ENCODE results near the gene BRD3. TPM values are rescaled to one million over a fixed set of nuclear protein-coding genes. Genes with fewer than 3 reads are reported as not detected.

The BRD3 gene
- polyA plus RNA-seq, 1 donor (not counting 4 experiments of a cell fraction or from before 2014, with no cell fraction given) = 3.3 TPM

DNA sequence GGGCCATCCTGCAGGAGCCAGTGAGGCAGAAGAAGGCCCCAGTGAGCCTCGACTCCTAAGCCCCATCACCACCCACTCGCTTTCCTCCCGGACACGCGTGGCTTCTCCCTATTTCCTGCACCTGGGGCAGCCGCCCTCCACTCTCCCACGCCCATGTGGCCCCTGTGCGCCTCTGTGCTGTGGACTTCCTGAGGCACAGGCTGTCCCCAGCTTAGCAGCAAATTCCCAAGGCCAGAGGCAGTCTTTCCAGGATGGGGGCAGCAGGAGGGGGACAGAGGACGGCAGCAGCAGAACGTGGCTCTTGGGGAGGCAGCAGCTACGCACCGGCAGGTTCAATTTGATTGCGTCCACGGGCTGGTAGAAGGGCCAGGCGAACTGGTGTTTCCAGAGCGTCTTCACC is 14.9 kb downstream of the BRD3 start:
- TF ChIP-seq EZH2 (IDR thresholded peaks at IDR 0.05; ENCODE audit: low read length) = no peak
- TF ChIP-seq, protein P1, sequence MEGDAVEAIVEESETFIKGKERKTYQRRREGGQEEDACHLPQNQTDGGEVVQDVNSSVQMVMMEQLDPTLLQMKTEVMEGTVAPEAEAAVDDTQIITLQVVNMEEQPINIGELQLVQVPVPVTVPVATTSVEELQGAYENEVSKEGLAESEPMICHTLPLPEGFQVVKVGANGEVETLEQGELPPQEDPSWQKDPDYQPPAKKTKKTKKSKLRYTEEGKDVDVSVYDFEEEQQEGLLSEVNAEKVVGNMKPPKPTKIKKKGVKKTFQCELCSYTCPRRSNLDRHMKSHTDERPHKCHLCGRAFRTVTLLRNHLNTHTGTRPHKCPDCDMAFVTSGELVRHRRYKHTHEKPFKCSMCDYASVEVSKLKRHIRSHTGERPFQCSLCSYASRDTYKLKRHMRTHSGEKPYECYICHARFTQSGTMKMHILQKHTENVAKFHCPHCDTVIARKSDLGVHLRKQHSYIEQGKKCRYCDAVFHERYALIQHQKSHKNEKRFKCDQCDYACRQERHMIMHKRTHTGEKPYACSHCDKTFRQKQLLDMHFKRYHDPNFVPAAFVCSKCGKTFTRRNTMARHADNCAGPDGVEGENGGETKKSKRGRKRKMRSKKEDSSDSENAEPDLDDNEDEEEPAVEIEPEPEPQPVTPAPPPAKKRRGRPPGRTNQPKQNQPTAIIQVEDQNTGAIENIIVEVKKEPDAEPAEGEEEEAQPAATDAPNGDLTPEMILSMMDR (optimal IDR thresholded peaks at IDR 0.05 in 1 of 3, IDR thresholded peaks at IDR 0.05 in 1 of 3, conservative IDR thresholded peaks at IDR 0.05 in 1 of 3; ENCODE audit: extremely low read depth in 1 of 3, insufficient read depth in 2 of 3, low read length in 3 of 3) = no peak
- Histone ChIP-seq H3K4me2 (ENCODE audit: control insufficient read depth, extremely low read depth, insufficient read depth, low read depth, low read length) (no peak overlapping the region), H3K9ac (ENCODE audit: control insufficient read depth, extremely low read depth, insufficient read depth, low read length) (no peak overlapping the region), H3K79me2 (ENCODE audit: control insufficient read depth, insufficient read depth, low read length) (peaks cover 22% of the 10 kb centered on the region), H3K36me3 (ENCODE audit: control insufficient read depth in 2 of 2, extremely low read depth in 1 of 2, insufficient read depth in 2 of 2, low read length in 2 of 2) (peaks cover 9 to 11% of the 10 kb centered on the region in 2 experiments), H3K9me1 (ENCODE audit: control insufficient read depth, extremely low read depth, insufficient read depth, low read length) (peaks cover 3% of the 10 kb centered on the region), H4K20me1 (ENCODE audit: control insufficient read depth, extremely low read depth, insufficient read depth, low read length) (peaks cover 12% of the 10 kb centered on the region), H3K9me3 (ENCODE audit: control insufficient read depth, low read depth, low read length) (no peaks in the 10 kb centered on the region), H3K4me3 (ENCODE audit: control insufficient read depth in 2 of 3, extremely low read depth in 1 of 3, insufficient read depth in 2 of 3, low read depth in 1 of 3, low read length in 3 of 3) (no peak overlapping the region), H3K4me1 (ENCODE audit: control insufficient read depth, extremely low read depth, insufficient read depth, low read length) (peaks cover 23% of the 10 kb centered on the region), H2AFZ (ENCODE audit: control insufficient read depth, low read length) (no peak overlapping the region), H3K27ac (ENCODE audit: control insufficient read depth, insufficient read depth, low read length) (no peak overlapping the region), H3K27me3 (ENCODE audit: control insufficient read depth, extremely low read depth, insufficient read depth, low read length) (no peaks in the 10 kb centered on the region)
- FAIRE-seq (no peak), DNase-seq (ENCODE audit: low read depth, low spot score) (no peak)
- dilution Hi-C loops (cut with MboI; ENCODE audit: extremely low pct_ligation_motif_present, low sequenced_read_pairs) = no loop called here

DNA sequence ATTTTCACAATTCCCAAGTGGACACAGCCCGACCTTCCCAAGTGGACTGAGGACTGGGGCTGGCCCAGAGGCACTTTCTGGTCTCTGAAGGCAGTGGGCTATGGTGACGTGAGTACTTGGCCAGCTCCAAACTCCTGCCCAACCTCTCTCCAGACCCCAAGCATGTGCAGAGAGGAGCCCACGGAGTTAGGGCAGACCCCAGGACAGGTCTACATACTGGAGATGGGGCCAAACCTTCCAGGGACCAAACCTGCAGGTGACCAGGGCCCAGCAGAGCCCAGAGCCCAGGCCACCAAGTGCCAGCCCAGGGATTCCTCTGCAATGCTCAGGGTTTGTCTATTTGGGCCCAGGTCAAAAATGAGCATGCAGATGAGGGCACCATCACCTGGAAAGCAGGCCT is 15.3 kb downstream of the BRD3 start:
- Histone ChIP-seq H3K79me2 (ENCODE audit: control insufficient read depth, insufficient read depth, low read length) (peaks cover 20% of the 10 kb centered on the region), H4K20me1 (ENCODE audit: control insufficient read depth, extremely low read depth, insufficient read depth, low read length) (peaks cover 12% of the 10 kb centered on the region), H3K4me1 (ENCODE audit: control insufficient read depth, extremely low read depth, insufficient read depth, low read length) (peaks cover 23% of the 10 kb centered on the region), H3K4me3 (ENCODE audit: control insufficient read depth in 2 of 3, extremely low read depth in 1 of 3, insufficient read depth in 2 of 3, low read depth in 1 of 3, low read length in 3 of 3) (no peak overlapping the region), H3K27ac (ENCODE audit: control insufficient read depth, insufficient read depth, low read length) (no peak overlapping the region), H3K27me3 (ENCODE audit: control insufficient read depth, extremely low read depth, insufficient read depth, low read length) (no peaks in the 10 kb centered on the region), H3K36me3 (ENCODE audit: control insufficient read depth in 2 of 2, extremely low read depth in 1 of 2, insufficient read depth in 2 of 2, low read length in 2 of 2) (peaks cover 10 to 11% of the 10 kb centered on the region in 2 experiments), H2AFZ (ENCODE audit: control insufficient read depth, low read length) (no peak overlapping the region), H3K4me2 (ENCODE audit: control insufficient read depth, extremely low read depth, insufficient read depth, low read depth, low read length) (no peak overlapping the region), H3K9me3 (ENCODE audit: control insufficient read depth, low read depth, low read length) (no peaks in the 10 kb centered on the region), H3K9ac (ENCODE audit: control insufficient read depth, extremely low read depth, insufficient read depth, low read length) (no peak overlapping the region), H3K9me1 (ENCODE audit: control insufficient read depth, extremely low read depth, insufficient read depth, low read length) (peaks cover 3% of the 10 kb centered on the region)
- FAIRE-seq = no peak
- no peak for DNase-seq (ENCODE audit: low read depth, low spot score)
- TF ChIP-seq EZH2 (IDR thresholded peaks at IDR 0.05; ENCODE audit: low read length) = no peak
- TF ChIP-seq, protein P1 (optimal IDR thresholded peaks at IDR 0.05 in 1 of 3, IDR thresholded peaks at IDR 0.05 in 1 of 3, conservative IDR thresholded peaks at IDR 0.05 in 1 of 3; ENCODE audit: extremely low read depth in 1 of 3, insufficient read depth in 2 of 3, low read length in 3 of 3) = no peak
- dilution Hi-C loops (cut with MboI; ENCODE audit: extremely low pct_ligation_motif_present, low sequenced_read_pairs) = no loop called here
